Pancreas (tissue), 10 donors: ENCODE data around the gene NUDT19. TPM values are rescaled to one million over a fixed set of nuclear protein-coding genes. Genes with fewer than 3 reads are reported as not detected.
"Not testable (repeated sequence)": the region's sequence is repeated elsewhere in the genome, so short reads cannot be mapped to it uniquely, and the experiment has no call there.

Experiments
- ATAC-seq, 4 donors: fragments of 200-7000 bp; cut with Tn5 transposase; one replicate each; pipeline versions ENCODE4 v1.8.0 to v1.9.1; 2020; ENCODE audit warnings: mild to moderate bottlenecking in 4 of 4, moderate library complexity in 4 of 4
- DNase-seq, 6 donors: peaks; one replicate each; pipeline ENCODE4 v3.0.0-alpha.2; 2020
- FAIRE-seq: peaks from 2 replicates; lab custom pipeline; 2012; peaks lifted over from hg19 to GRCh38; lab: Jason Lieb, UNC
- H3K27ac ChIP-seq, 4 donors: fragments of 200-600 bp; sonication (generic); 1 replicate in 3 of 4; 2 replicates in 1 of 4; pipeline versions ENCODE4 v1.5.0 to v1.8.0; 2020
- H3K27me3 ChIP-seq, 4 donors: fragments of 200-600 bp; one replicate each; pipeline ENCODE4 v1.8.0; 2021
- H3K36me3 ChIP-seq, 3 donors: fragments of 200-600 bp; sonication (generic) in 1 of 3; one replicate each; pipeline versions ENCODE4 v1.5.0 to v1.8.0; 2020 to 2021
- H3K4me1 ChIP-seq, 3 donors: fragments of 200-600 bp; one replicate each; pipeline ENCODE4 v1.8.0; 2021
- H3K4me3 ChIP-seq, 4 donors: fragments of 200-600 bp; sonication (generic) in 2 of 4; one replicate each; pipeline versions ENCODE4 v1.5.0 to v1.8.0; 2020 to 2021
- H3K9me3 ChIP-seq, 4 donors: fragments of 200-600 bp; one replicate each; pipeline ENCODE4 v1.8.0; 2021
- WGBS, 2 donors: extraction: QIAGEN DNeasy Blood & Tissue Kit; methylation state at CpG; one replicate each; pipeline ENCODE4 v1.1.7; 2013; 5-methylcytosine and 5-hydroxymethylcytosine counted together
- intact Hi-C, 3 donors: fragments of 100-400 bp; cut with DNase I; formaldehyde crosslinking; loops; one replicate each; pipeline versions ENCODE4 v1.11.1 to v1.14.2; 2022
- polyA plus RNA-seq, 2 donors: library from polyadenylated mRNA; stranded (reverse); fragments of 200-250 nt; gene quantifications; one replicate each; pipeline ENCODE4 v1.2.3, GENCODE V29; 2013
- total RNA-seq, 6 donors: library from RNA; stranded (reverse); fragmentation: NEBNext Ultra II Directional in 4 of 6; extraction: Animal tissue kit (Norgen Biotek cat#: 25700) in 4 of 6; gene quantifications; one replicate each; pipeline versions ENCODE4 v1.2.1 to v1.2.4, GENCODE V29; 2021 to 2023
- TF ChIP-seq, protein P1 (sequence below), 4 donors: fragments of 200-600 bp; sonication (generic) in 3 of 4; IDR thresholded peaks; one replicate each; pipeline versions ENCODE4 v1.5.0 to v1.8.0; 2021; ENCODE audit warnings: antibody characterized with exemption in 4 of 4
- donor health status: healthy with polysubstance abuse.
- donor health status: DM: no; HTN: no; CAD: no; lungs with moderate emphysema.
- donor health status: DM: no; HTN: no; CAD: no.
- donor health status: control.
- donor health status: control.
- donor health status: Bipolar disorder and iron deficiency.
- donor health status: DM: yes; HTN: yes; CAD: no.
- donor health status: DM: no; HTN: no; CAD: no.
- donor health status: DM: no; HTN: no; CAD: no.
- donor health status: DM: yes; HTN: yes; CAD: no.

The NUDT19 gene
- total and polyA plus RNA-seq, 8 donors, result 2.5 to 8.2 (median 4.2) TPM

GRCh38 chr19:32687681-32688080 is 3.9 kb upstream of the NUDT19 start:
- WGBS, 2 donors, result 84 to 87% methylated on average over 4 of the region's 4 CpGs

GRCh38 chr19:32688311-32688710 is 3.3 kb upstream of the NUDT19 start:
- no peaks in the 10 kb centered on the region for H3K27me3 ChIP-seq
- no peaks in the 10 kb centered on the region for H3K9me3 ChIP-seq
- intact Hi-C loops, result no loop called here
- no peak for DNase-seq
- peaks cover 0 to 17% (median 0%) of the 10 kb centered on the region in 3 donors for H3K4me1 ChIP-seq
- FAIRE-seq, result no peak
- no peak overlapping the region for H3K27ac ChIP-seq
- no peak overlapping the region for H3K4me3 ChIP-seq
- TF ChIP-seq, protein P1, sequence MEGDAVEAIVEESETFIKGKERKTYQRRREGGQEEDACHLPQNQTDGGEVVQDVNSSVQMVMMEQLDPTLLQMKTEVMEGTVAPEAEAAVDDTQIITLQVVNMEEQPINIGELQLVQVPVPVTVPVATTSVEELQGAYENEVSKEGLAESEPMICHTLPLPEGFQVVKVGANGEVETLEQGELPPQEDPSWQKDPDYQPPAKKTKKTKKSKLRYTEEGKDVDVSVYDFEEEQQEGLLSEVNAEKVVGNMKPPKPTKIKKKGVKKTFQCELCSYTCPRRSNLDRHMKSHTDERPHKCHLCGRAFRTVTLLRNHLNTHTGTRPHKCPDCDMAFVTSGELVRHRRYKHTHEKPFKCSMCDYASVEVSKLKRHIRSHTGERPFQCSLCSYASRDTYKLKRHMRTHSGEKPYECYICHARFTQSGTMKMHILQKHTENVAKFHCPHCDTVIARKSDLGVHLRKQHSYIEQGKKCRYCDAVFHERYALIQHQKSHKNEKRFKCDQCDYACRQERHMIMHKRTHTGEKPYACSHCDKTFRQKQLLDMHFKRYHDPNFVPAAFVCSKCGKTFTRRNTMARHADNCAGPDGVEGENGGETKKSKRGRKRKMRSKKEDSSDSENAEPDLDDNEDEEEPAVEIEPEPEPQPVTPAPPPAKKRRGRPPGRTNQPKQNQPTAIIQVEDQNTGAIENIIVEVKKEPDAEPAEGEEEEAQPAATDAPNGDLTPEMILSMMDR (IDR thresholded peaks at IDR 0.05), result no peak
- 93 to 94% methylated on average over 1 of the region's 1 CpG for WGBS, 2 donors
- ATAC-seq, result no peak
- H3K36me3 ChIP-seq, result no peaks in the 10 kb centered on the region

More at GRCh38 chr19:32687681-32688080, 3.9 kb upstream of the NUDT19 start:
- no peak for DNase-seq
- no peak for FAIRE-seq
- Histone ChIP-seq H3K4me1 (peaks cover 0 to 11% (median 0%) of the 10 kb centered on the region in 3 donors), H3K27me3 (no peaks in the 10 kb centered on the region), H3K36me3 (no peaks in the 10 kb centered on the region), H3K4me3 (no peak overlapping the region), H3K9me3 (no peaks in the 10 kb centered on the region), H3K27ac (no peak overlapping the region)
- intact Hi-C loops, result no loop called here
- TF ChIP-seq, protein P1 (IDR thresholded peaks at IDR 0.05), result no peak
- no peak for ATAC-seq

DNA sequence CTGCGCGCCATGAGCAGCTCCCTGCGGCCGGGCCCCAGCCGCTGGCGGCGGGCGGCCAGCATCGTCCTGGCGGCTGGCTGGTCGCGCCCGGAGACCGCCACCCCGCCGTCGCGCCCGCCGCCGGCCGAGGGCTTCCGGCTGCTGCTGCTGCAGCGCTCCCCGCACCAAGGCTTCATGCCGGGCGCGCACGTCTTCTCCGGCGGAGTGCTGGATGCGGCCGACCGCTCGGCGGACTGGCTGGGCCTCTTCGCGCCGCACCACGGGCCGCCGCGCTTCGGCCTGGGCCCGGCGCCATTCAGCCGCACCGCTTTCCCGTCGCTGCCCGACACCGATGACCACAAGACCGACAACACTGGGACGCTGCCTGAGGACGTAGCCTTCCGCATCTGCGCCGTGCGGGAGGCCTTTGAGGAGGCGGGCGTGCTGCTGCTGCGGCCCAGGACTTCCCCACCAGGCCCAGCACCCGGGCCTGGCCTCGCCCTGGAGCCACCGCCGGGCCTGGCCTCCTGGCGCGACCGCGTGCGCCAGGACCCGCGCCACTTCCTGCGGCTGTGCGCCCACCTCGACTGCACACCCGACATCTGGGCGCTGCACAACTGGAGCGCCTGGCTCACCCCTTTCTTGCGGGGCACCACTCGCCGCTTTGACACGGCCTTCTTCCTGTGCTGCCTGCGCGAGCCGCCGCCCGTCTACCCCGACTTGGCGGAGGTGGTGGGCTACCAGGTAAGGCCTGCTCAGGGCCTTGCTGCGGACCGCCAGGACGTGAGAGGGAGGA is 518 bp downstream of the NUDT19 start:
- H3K36me3 ChIP-seq, result no peaks in the 10 kb centered on the region
- H3K27me3 ChIP-seq, result no peaks in the 10 kb centered on the region
- WGBS, 2 donors, result 4 to 6% methylated on average over 81 to 93 of the region's 93 CpGs
- H3K27ac ChIP-seq, result peak overlapping the region; percentile 51 to 81 (median 78)
- ATAC-seq (peak; percentile 61 to 75 (median 70)), FAIRE-seq (no peak), DNase-seq (peak; percentile 52 to 85 (median 61))
- H3K9me3 ChIP-seq, result no peaks in the 10 kb centered on the region
- intact Hi-C loops, result no loop called here
- H3K4me1 ChIP-seq, result peaks cover 0 to 24% (median 0%) of the 10 kb centered on the region in 3 donors
- TF ChIP-seq, protein P1 (IDR thresholded peaks at IDR 0.05), result no peak
- peak overlapping the region; percentile 54 to 74 (median 64) for H3K4me3 ChIP-seq

DNA sequence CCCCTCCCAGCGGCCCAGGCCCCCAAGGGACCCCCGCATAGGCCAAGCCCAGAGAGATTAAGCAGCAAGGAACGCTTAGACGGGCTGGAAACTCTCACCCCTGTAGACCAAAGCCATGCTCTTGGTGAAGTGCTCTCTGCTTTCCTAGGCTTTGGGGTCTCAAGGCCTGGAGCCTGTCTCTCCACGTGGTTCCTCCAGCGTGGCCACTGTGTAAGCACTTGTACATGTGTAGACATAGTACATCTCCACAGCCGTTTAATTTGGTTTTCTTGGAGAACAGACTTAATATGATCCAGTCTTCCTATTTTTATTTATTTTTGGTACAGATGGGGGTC is 1.1 kb downstream of the NUDT19 start:
- TF ChIP-seq, protein P1 (IDR thresholded peaks at IDR 0.05), result no peak
- no peak for FAIRE-seq
- no peak for DNase-seq
- intact Hi-C loops, result no loop called here
- no peaks in the 10 kb centered on the region for H3K36me3 ChIP-seq
- H3K4me3 ChIP-seq, result peak overlapping the region; percentile 54 to 74 (median 64)
- H3K27me3 ChIP-seq, result no peaks in the 10 kb centered on the region
- peak overlapping the region in 3 of 4 donors; percentile 75 to 81 (median 81) for H3K27ac ChIP-seq
- H3K9me3 ChIP-seq, result no peaks in the 10 kb centered on the region
- 42 to 47% methylated on average over 7 of the region's 7 CpGs for WGBS, 2 donors
- peaks cover 0 to 28% (median 0%) of the 10 kb centered on the region in 3 donors for H3K4me1 ChIP-seq
- peak in 2 of 4 donors; percentile 2 to 10 for ATAC-seq

GRCh38 chr19:32693151-32694108 is 1.8 kb downstream of the NUDT19 start:
- ATAC-seq, FAIRE-seq, H3K36me3 ChIP-seq, H3K27me3 ChIP-seq, H3K9me3 ChIP-seq, intact Hi-C loops: not testable (repeated sequence)
- WGBS, 2 donors, result 79 to 87% methylated on average over 20 of the region's 20 CpGs
- Histone ChIP-seq H3K4me3 (peak overlapping the region; percentile 54 to 74 (median 64)), H3K4me1 (peaks cover 0 to 28% (median 0%) of the 10 kb centered on the region in 3 donors), H3K27ac (peak overlapping the region in 2 of 4 donors; percentile 27 to 75)
- peak in 1 of 6 donors; percentile 38 for DNase-seq

- H3K9me3 ChIP-seq, H3K36me3 ChIP-seq, FAIRE-seq, H3K27me3 ChIP-seq, ATAC-seq, intact Hi-C loops, DNase-seq: not testable (repeated sequence)
- H3K4me1 ChIP-seq, result peaks cover 0 to 28% (median 0%) of the 10 kb centered on the region in 3 donors
- H3K4me3 ChIP-seq, result peak overlapping the region in 2 of 4 donors; percentile 26 to 74
- peak overlapping the region in 1 of 4 donors; percentile 27 for H3K27ac ChIP-seq
- 28 to 35% methylated on average over 2 of the region's 2 CpGs for WGBS, 2 donors
Observed at GRCh38 chr19:32694316-32694715, 2.7 kb downstream of the NUDT19 start.

GRCh38 chr19:32694851-32695250 is 3.2 kb downstream of the NUDT19 start:
- Histone ChIP-seq H3K27ac (peak overlapping the region in 1 of 4 donors; percentile 31), H3K4me3 (peak overlapping the region in 1 of 4 donors; percentile 74), H3K4me1 (peaks cover 0 to 28% (median 0%) of the 10 kb centered on the region in 3 donors)
- H3K36me3 ChIP-seq, H3K27me3 ChIP-seq, FAIRE-seq, ATAC-seq, DNase-seq, intact Hi-C loops, H3K9me3 ChIP-seq: not testable (repeated sequence)
- WGBS, 2 donors, result 32 to 42% methylated on average over 2 of the region's 2 CpGs
